Endothelial cell of umbilical vein (primary cell): Measurements from ENCODE around the gene SYNE3.
A peak's percentile ranks its signal among the peaks of the same experiment; 100 is the strongest.

Experiments used
- EZH2 ChIP-seq: IDR thresholded peaks from 2 replicates; pipeline ENCODE4 v1.6.1; 2012; ENCODE audit warnings: borderline replicate concordance, low read depth, mild to moderate bottlenecking, moderate library complexity, low read length, inconsistent platforms; ENCODE audit not compliant: severe bottlenecking
- FOS ChIP-seq: IDR thresholded peaks from 2 replicates; pipeline ENCODE4 v1.6.1; 2011; ENCODE audit warnings: mild to moderate bottlenecking, low read length, moderate library complexity, borderline replicate concordance; ENCODE audit not compliant: insufficient read depth
- GATA2 ChIP-seq: IDR thresholded peaks from 2 replicates; pipeline ENCODE4 v1.7.0; 2011; ENCODE audit warnings: low read depth, mild to moderate bottlenecking, moderate library complexity, mixed read lengths, low read length; ENCODE audit not compliant: insufficient read length, insufficient read depth
- JUN ChIP-seq: IDR thresholded peaks from 2 replicates; pipeline ENCODE4 v1.6.1; 2011; ENCODE audit warnings: borderline replicate concordance, low read depth; ENCODE audit not compliant: insufficient read length, insufficient read depth
- MYC ChIP-seq: IDR thresholded peaks from one replicate; pipeline ENCODE4 v1.6.1; 2011; ENCODE audit warnings: mild to moderate bottlenecking, low read depth, low read length
- POLR2A ChIP-seq: IDR thresholded peaks from 2 replicates; pipeline ENCODE4 v1.6.1; 2012; ENCODE audit warnings: low read depth, mild to moderate bottlenecking, control low read depth, low read length
- POLR2AphosphoS5 ChIP-seq: IDR thresholded peaks from 2 replicates; pipeline ENCODE4 v1.6.1; 2012; ENCODE audit warnings: low read depth, mild to moderate bottlenecking, control low read depth, low read length, moderate library complexity; ENCODE audit not compliant: insufficient read depth
- TF ChIP-seq, protein P1 (sequence below), 2 donors: IDR thresholded peaks; 1 replicate in 1 of 2; 2 replicates in 1 of 2; pipeline ENCODE4 v1.5.1; 2011; ENCODE audit warnings: low read length in 2 of 2, mild to moderate bottlenecking in 2 of 2, moderate library complexity in 2 of 2, control low read depth in 1 of 2, inconsistent platforms in 1 of 2, low read depth in 1 of 2; ENCODE audit not compliant: insufficient read depth in 1 of 2; ENCODE audit errors: extremely low read depth in 1 of 2
- TF ChIP-seq, protein P2 (sequence below): IDR thresholded peaks from 2 replicates; pipeline ENCODE4 v1.6.1; 2011; ENCODE audit not compliant: insufficient read depth, insufficient read length

DNA sequence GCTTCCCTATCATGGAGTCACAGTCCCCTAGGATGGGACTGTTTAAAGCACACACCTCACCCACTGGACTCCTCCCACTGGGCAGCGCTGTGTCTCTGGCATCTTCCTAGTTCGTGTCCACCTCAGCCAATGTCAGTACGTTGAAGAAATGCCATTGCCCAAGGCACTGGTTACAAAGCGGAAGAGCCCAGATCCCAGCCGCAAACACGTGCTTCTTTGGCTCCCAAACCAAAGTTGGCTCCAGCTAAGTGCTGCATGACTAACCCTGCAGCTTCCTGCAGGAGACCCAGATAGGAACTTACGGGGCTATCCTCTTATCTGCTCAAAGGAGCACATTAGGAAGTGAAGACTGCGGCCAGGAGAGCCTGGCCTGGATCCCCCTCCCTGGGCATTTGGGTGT lies 9.3 kb downstream of the SYNE3 start:
- TF ChIP-seq, protein P1, sequence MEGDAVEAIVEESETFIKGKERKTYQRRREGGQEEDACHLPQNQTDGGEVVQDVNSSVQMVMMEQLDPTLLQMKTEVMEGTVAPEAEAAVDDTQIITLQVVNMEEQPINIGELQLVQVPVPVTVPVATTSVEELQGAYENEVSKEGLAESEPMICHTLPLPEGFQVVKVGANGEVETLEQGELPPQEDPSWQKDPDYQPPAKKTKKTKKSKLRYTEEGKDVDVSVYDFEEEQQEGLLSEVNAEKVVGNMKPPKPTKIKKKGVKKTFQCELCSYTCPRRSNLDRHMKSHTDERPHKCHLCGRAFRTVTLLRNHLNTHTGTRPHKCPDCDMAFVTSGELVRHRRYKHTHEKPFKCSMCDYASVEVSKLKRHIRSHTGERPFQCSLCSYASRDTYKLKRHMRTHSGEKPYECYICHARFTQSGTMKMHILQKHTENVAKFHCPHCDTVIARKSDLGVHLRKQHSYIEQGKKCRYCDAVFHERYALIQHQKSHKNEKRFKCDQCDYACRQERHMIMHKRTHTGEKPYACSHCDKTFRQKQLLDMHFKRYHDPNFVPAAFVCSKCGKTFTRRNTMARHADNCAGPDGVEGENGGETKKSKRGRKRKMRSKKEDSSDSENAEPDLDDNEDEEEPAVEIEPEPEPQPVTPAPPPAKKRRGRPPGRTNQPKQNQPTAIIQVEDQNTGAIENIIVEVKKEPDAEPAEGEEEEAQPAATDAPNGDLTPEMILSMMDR (IDR thresholded peaks at IDR 0.05; ENCODE audit: extremely low read depth in 1 of 2, insufficient read depth in 1 of 2, low read depth in 1 of 2, low read length in 2 of 2) = no peak
- TF ChIP-seq POLR2A (no peak), EZH2 (no peak), POLR2AphosphoS5 (peak; percentile 90), MYC (peak; percentile 96), JUN (peak; percentile 65), GATA2 (peak; percentile 92), FOS (peak; percentile 89)
- TF ChIP-seq, protein P2, sequence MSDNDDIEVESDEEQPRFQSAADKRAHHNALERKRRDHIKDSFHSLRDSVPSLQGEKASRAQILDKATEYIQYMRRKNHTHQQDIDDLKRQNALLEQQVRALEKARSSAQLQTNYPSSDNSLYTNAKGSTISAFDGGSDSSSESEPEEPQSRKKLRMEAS = peak; percentile 98
